Stimulated activated CD8-positive, alpha-beta memory T cell treated with anti-CD3 and anti-CD28 coated beads, Interleukin-15, amount 100 ng/mL, for 48 hours (primary cell): ENCODE results near the gene PCSK9.

Source experiments
- DNase-seq, 2 donors: peaks; one replicate each; pipeline ENCODE4 v3.0.0-alpha.2; 2020; ENCODE audit warnings: low read depth in 2 of 2

Gene PCSK9

GRCh38 chr1:55044617-55045397, 5.5 kb downstream of the PCSK9 start:
- DNase-seq: no peak

- no peak for DNase-seq
Measured at GRCh38 chr1:55045430-55045829, 6.1 kb downstream of the PCSK9 start.

DNA sequence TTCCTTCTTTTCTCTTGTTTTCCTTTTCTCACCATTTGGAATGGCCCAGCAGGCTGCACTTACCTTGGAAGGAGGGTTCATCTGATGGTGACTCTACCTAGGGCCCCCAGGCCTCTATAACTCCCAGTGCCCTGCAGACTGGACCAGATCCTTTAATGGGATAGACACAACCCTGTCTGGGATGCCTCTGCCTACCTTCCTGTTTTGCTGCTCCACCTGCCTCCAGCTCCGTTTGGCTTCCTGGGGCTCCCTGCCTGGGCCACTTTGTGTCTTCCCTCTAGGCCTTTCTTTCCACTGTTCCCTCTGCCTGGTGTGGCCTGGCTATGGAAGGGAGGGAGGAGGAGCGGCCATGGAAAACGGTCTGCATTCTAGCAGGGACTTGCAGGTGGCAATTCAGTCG, 7.5 kb downstream of the PCSK9 start:
- no peak for DNase-seq

DNA sequence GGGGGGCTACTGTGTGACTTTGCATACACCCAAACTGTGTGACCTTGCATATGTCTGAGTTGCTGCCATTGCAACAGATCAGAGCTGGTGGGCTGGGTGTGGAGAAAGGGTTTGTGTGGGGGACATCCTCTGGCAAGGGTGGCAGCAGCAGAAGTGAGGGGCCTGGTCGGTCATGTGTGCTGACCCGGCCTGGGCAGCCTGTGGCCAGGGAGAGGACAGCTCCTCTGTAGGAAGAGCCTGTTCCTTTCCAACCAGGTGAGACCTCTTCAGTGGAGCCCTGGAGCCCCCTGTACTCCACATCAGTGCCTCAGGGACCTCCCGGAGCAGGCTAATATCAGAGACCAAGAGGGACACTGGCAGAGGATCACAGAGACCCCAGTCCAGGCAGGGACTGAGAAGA, 8.3 kb downstream of the PCSK9 start:
- DNase-seq: no peak

GRCh38 chr1:55048453-55049270, 9.3 kb downstream of the PCSK9 start:
- DNase-seq: no peak

DNA sequence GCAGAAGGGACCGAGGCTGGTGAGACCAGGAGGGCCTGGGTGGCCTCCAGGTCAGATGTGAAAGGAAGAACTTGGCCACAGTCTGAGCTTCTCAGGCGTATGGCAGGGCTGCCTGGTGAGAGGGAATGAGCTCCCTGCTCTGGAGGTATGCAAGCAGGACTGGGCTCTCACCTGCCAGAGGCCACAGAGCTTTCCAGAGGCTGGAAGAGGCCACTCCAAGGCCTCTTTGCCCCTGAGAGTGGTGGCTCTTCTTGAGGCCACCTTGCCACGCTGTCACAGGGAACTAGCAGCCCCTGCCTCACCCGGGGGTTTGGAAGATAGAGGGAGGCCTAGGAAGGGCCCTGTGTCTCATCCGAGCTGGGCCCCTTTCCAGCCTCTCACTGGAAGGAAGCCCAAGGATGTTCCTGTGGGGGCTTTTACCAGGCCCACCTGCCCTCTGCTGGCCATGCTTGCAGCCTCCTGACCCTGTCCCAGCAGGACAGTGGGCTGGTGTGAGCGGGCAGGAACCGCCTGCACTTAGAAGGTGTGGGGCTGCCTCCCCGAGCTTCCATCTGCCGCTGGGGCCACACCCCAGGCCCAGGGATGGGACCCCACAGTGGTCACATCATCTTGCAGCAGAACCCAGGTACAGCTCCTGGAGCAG, 10.0 kb downstream of the PCSK9 start:
- no peak for DNase-seq

DNA sequence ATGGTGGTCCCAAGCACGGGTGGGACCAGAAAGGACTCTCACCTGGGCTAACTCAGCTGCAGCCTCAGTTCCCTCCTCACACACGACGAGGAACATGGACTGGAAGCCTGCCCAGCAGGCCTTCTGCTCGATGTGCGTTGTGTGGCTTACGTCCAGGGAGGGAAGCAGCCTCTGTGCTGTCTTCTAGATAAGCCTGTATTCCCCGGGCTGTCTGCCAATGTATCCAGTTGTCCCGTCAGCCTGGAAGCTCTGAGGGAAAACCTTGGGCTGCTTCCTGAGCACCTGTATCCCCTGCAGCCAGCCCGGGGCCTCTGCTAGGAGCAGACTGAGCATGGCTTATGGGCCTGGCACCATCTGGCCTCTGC, 10.5 kb downstream of the PCSK9 start:
- no peak for DNase-seq

DNA sequence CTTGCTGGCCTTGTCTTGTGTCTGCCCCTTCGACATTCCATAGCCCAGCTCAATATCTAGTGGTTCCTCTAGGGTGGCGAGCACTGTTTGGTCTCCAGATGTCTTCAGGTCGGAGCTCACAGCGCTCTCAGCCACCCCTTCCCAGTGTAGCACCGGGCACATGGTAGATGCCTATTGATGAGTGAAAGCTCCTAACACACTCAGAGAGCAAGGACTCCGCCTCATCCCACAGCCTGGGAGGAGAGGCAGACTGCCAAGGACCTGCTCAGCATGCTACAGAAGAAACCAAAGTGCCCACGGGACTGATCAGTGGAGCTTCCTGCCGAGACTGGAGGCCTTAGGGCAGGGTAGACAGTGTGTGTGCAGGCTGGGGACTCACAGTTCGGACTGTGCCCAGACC, 10.9 kb downstream of the PCSK9 start:
- no peak for DNase-seq

DNA sequence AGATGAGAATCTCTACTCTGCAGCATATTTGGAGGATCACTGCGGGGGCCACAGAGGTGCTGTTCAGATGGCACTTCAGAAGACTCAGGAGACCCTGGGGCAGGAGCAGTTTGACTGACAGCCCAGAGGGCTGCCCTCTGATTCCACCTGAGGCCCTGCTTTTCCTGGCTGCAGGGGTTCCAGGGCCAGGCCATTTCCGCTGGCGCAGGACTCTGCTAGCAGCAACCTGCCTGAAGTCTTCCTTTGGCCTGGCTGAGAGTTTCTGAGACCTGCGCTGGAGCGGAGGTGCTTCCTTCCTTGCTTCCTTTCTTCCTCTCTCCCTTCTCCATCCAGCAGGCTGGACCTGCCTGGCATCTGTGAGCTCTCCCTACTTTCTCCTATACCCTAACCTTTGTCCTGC, 11.8 kb downstream of the PCSK9 start:
- DNase-seq: no peak

GRCh38 chr1:55051621-55052020, 12.3 kb downstream of the PCSK9 start:
- DNase-seq: no peak

GRCh38 chr1:55052221-55053142, 13.1 kb downstream of the PCSK9 start:
- DNase-seq: no peak

DNA sequence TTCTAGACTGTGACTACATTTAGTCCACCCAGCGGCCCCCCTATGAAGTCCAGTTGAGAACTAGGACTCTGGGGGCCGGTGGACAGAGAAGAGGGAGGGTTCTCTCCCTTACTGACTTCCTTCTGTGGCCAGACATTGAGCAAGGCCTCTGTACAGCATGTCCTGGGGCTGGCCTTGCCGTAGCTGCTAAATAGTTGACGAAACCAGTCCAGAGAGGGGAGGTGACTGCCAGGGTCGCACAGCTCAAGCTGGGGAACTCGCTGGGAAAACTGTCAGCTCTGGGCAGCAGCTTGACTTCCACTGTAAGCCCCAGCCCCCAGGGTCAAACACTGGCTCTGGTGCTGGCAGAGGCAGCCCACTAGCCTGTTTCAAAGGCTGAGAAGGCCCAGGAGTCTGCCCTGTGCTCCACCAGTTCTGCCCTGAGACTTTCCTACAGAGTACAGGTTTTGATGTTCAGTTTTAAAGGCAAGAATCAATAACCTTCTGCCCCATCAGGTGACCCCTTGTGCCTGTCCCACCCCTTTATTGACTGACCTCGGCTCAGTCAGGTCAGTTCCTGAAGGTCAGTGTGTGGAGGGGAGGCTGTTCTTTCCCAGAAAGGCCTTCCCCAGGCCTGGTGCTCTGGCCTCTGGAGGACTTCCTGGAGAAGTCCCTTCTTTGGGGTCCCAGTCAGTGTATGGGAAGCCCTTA, 14.1 kb downstream of the PCSK9 start:
- no peak for DNase-seq

- DNase-seq: no peak
Measured at GRCh38 chr1:55054396-55054795, 15.0 kb downstream of the PCSK9 start.

DNA sequence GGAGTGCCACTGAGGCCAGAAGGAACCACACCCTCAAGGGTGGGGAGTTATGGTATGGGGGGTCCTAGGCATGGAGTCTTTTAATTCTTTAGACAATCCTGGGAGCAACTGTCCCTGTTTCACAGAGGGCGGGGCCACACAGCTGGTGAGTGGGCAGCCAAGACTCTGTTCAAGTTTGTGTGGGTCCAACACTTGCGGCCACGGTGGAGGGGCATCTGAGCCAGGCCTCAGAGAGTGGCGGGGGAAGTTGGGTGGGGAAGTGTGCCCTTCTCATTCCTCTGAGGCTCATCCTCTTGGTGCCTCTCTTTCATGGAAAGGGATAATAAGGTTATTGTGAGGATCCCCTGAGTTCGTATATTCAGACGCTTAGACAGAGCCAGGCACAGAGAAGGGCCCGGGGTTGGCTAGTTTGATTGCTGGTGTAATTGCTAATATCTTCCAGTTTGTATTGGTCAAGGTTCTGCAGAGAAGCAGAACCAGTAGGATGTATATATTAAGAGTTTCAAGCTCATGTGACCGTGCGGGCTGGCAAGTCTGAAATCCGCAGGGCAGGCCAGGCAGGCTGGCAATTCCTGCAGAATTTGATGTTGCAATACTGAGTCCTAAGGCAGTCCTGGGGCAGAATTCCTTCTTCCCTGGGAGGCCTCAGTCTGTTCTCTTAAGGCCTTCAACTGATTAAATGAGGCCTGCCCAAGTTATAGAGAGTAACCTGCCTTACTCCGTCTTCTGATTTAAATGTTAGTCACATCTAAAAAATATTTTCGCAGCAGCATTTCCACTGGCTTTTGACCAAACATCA, 15.9 kb downstream of the PCSK9 start:
- no peak for DNase-seq

DNA sequence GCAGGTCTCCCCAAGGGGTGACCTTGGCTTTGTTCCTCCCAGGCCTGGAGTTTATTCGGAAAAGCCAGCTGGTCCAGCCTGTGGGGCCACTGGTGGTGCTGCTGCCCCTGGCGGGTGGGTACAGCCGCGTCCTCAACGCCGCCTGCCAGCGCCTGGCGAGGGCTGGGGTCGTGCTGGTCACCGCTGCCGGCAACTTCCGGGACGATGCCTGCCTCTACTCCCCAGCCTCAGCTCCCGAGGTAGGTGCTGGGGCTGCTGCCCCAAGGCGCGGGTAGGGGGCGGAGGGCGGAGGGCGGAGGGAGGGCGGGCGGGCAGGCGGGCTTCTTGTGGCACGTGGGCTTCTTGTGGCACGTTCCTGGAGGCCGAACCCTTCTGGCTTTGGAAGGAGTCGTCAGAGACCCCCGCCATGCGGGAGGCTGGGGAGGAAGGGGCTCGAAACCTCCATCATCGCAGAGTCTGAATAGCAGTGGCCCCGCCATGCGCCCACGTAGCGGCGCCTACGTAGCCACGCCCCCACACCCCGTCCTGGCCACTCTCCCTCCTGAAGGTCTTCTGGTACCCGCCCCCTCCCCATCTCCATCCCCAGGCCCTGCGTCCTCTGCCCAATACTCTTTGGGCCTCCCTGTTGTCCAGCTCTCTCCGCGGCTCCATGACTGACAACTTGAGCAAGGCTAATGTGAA, 16.7 kb downstream of the PCSK9 start:
- no peak for DNase-seq

- DNase-seq: no peak
Measured at GRCh38 chr1:55056632-55056992, 17.3 kb downstream of the PCSK9 start.

DNA sequence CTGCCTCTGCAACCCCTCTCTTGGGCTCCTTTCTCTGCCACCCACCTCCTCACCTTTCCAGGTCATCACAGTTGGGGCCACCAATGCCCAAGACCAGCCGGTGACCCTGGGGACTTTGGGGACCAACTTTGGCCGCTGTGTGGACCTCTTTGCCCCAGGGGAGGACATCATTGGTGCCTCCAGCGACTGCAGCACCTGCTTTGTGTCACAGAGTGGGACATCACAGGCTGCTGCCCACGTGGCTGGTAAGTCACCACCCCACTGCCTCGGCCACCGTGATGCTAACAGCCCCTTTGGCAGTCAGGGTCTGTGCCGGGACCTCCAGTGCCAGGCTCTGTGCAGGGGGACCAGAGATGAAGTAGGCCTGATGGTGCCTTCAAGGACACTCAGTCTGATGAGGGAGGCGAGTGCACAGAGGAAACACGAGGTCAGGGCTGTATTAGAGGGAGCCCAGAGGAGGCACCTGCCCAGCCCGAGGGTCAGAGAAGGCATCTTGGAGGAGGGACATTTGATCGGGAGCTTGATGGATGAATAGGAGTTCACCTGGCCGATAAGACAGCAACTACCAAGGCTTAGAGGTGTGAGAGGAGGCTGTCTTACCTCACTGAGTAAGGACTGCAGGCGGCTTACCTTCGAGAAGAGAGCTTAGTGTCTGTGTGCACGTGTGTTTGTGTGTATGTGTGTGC, 18.1 kb downstream of the PCSK9 start:
- DNase-seq: no peak

GRCh38 chr1:55057956-55058298, 18.6 kb downstream of the PCSK9 start:
- DNase-seq: no peak
